A549 treated with Hydrocortisone at 1 μM for 4 hours (cell line): Measurements from ENCODE around the gene MRPL41. TPM values are rescaled to one million over a fixed set of nuclear protein-coding genes. Genes with fewer than 3 reads are reported as not detected.

Experiments
- total RNA-seq: library from RNA; stranded (reverse); fragments of 200-300 nt; extraction: Qiagen RNA extraction; gene quantifications from 5 replicates; pipeline ENCODE4 v1.2.3, GENCODE V29; 2022

MRPL41 gene
- total RNA-seq = 39.3 to 97.7 TPM (median 86.3 TPM) in 5 replicates

GRCh38 chr9:137551264-137552021 is at the start of gene MRPL41:
MRPL41 (plus strand) TSS chr9:137551879; CDS start chr9:137552082, 203 bp downstream.

GRCh38 chr9:137550231-137550621 is 1.5 kb upstream of the MRPL41 start, which contains the start of gene PNPLA7:
PNPLA7 (minus strand) TSS chr9:137550402; CDS start chr9:137550197, 205 bp downstream.

GRCh38 chr9:137578518-137579258 is 27.0 kb downstream of the MRPL41 start, which contains the start of gene DPH7:
DPH7 (minus strand) TSS chr9:137578925; CDS start chr9:137578777, 148 bp downstream.

GRCh38 chr9:137590469-137591383 is 39.0 kb downstream of the MRPL41 start, which contains the start of gene ZMYND19:
ZMYND19 (minus strand) TSS chr9:137590512; CDS start chr9:137590263, 249 bp downstream.

Other genes with a start within 250 kb of the MRPL41 start
- gene NRARP, start 249.6 kb upstream of the MRPL41 start, total RNA-seq = 2.5 to 5.1 TPM (median 3.9 TPM) in 5 replicates
- gene EXD3, start 128.7 kb upstream of the MRPL41 start, total RNA-seq = 4.4 to 6.8 TPM (median 6.5 TPM) in 5 replicates
- 0.79 to 1.8 TPM (median 1.7 TPM) in 5 replicates for gene NOXA1, start 128.5 kb upstream of the MRPL41 start, total RNA-seq
- gene ENTPD8, start 110.5 kb upstream of the MRPL41 start, total RNA-seq = 0.09 to 0.24 TPM (median 0.14 TPM) in 5 replicates
- gene NSMF, start 92.5 kb upstream of the MRPL41 start, total RNA-seq = 33.9 to 42.1 TPM (median 40.2 TPM) in 5 replicates
- 0.54 to 0.80 TPM (median 0.71 TPM) in 5 replicates for gene PNPLA7, start 1.5 kb upstream of the MRPL41 start, total RNA-seq
- gene DPH7, start 27.0 kb downstream of the MRPL41 start, total RNA-seq = 28.0 to 30.3 TPM (median 29.0 TPM) in 5 replicates
- 43.0 to 64.5 TPM (median 56.9 TPM) in 5 replicates for gene ZMYND19, start 38.6 kb downstream of the MRPL41 start, total RNA-seq
- 54.2 to 66.1 TPM (median 61.1 TPM) in 5 replicates for gene ARRDC1, start 53.8 kb downstream of the MRPL41 start, total RNA-seq
- 37.8 to 50.0 TPM (median 44.5 TPM) in 5 replicates for gene EHMT1, start 67.1 kb downstream of the MRPL41 start, total RNA-seq